ENCODE measurements around the gene HEXIM1. TPM values are rescaled to one million over a fixed set of nuclear protein-coding genes. Genes with fewer than 3 reads are reported as not detected.

HEXIM1 gene
- total RNA-seq, 2 experiments from 2014 or later = 24.9 to 25.4 TPM

DNA sequence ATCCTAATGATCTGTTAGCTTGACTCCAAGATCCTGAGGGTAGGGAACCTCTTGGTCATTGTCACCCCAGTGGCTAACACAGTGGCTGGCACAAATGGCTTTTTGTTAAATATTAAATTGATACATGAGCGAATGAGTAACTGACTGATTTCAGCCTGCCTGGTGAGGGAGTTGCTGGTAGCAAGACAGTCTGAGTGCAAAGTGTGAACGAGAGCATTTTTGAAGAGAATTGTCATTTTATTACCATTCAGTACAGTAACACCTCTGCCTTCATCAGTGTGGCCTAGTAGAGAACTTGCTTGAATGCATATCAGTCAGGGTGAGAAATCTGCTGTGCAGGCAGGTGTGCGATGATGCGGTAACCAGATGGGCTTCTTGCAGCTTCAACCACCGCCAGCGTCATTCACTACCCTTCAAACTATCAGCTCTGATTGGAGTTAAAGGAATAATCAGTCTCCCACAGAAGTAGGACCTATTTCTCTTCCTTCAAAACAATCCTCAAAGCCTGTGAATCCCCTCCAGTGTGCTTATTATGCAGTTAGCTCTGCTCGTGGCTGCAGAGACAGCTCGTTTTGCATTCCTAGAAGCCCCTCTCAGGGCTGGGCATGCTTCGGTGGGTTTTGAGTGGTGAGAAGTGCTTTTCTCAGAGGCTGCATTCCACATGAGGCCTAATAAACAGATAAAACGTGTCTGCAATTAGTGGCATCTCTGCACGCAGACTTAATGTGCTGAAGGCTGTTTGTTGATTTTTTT lies 42.4 kb downstream of the HEXIM1 start:
- Mint-ChIP-seq H3K36me3 (no peaks in the 10 kb centered on the region), H3K4me1 (ENCODE audit: low read depth) (no peaks in the 10 kb centered on the region), H3K27me3 (no peaks in the 10 kb centered on the region), H3K9me3 (no peaks in the 10 kb centered on the region), H3K27ac (no peak overlapping the region), H3K4me3 (no peak overlapping the region)
- no peak for DNase-seq
- CTCF ChIA-PET = interaction anchor here (4.3 kb wide), 1 partner anchor 55 kb away, joined by 27 read pairs; the partner anchor contains the start of gene ACBD4
- intact Hi-C loops (cut with micrococcal nuclease) = no loop called here
- POLR2A ChIA-PET = no interaction called here

GRCh38 chr17:45195424-45195823 lies 47.1 kb downstream of the HEXIM1 start:
- no peak overlapping the region for H3K4me3 Mint-ChIP-seq
- no peak overlapping the region for H3K27ac Mint-ChIP-seq
- no peaks in the 10 kb centered on the region for H3K36me3 Mint-ChIP-seq
- H3K9me3 Mint-ChIP-seq = no peaks in the 10 kb centered on the region
- CTCF ChIA-PET = interaction anchor here (0.8 to 10.6 kb wide), 6 partner anchors 23 to 96 kb away, joined by 3 to 335 read pairs (median 4); partner anchors contain the start of genes ACBD4, HEXIM1 and PLCD3
- POLR2A ChIA-PET = no interaction called here
- no peaks in the 10 kb centered on the region for H3K27me3 Mint-ChIP-seq
- intact Hi-C loops (cut with micrococcal nuclease) = no loop called here
- peaks cover 4% of the 10 kb centered on the region for H3K4me1 Mint-ChIP-seq (ENCODE audit: low read depth)
- no peak for DNase-seq

DNA sequence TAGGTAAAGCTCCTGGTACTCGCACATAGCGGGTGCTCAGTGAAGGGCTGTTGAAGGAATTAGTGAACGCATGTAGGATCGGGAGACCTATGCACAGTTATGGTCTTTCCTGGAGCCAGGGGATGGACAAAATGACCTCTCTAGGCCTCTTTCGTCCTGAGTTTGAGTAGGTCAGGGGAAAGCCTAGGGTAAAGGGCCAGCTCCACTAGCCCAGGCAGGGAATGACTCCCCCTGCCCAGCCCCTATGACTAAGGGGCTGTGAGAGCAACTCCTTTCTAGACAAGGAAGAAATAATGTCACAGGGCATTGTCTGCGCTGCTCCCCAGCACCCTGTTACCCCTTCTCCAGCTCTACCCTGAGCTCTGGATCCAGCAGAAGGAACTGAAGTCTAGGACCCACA lies 48.8 kb downstream of the HEXIM1 start:
- Mint-ChIP-seq H3K4me1 (ENCODE audit: low read depth) (peaks cover 4% of the 10 kb centered on the region), H3K9me3 (no peaks in the 10 kb centered on the region), H3K36me3 (no peaks in the 10 kb centered on the region), H3K4me3 (no peak overlapping the region), H3K27me3 (no peaks in the 10 kb centered on the region), H3K27ac (no peak overlapping the region)
- DNase-seq = no peak
- intact Hi-C loops (cut with micrococcal nuclease) = no loop called here
- CTCF ChIA-PET = interaction anchor here (0.6 to 10.6 kb wide), 39 partner anchors 8 to 422 kb away, joined by 3 to 335 read pairs (median 5); partner anchors contain the start of genes ACBD4, EFTUD2, HEXIM1 and HEXIM2
- POLR2A ChIA-PET = interaction anchor here (0.9 to 2.8 kb wide), 2 partner anchors 48 to 62 kb away, joined by 4 to 9 read pairs; partner anchors contain the start of gene ACBD4

- peak; percentile 93 for DNase-seq
- Mint-ChIP-seq H3K4me3 (no peak overlapping the region), H3K27me3 (no peaks in the 10 kb centered on the region), H3K9me3 (no peaks in the 10 kb centered on the region), H3K27ac (no peak overlapping the region), H3K36me3 (no peaks in the 10 kb centered on the region), H3K4me1 (ENCODE audit: low read depth) (peaks cover 4% of the 10 kb centered on the region)
- CTCF ChIA-PET = interaction anchor here (0.6 to 10.6 kb wide), 43 partner anchors 8 to 422 kb away, joined by 3 to 335 read pairs (median 4); partner anchors contain the start of genes ACBD4, EFTUD2, HEXIM1 and HEXIM2
- POLR2A ChIA-PET = interaction anchor here (0.9 to 2.8 kb wide), 2 partner anchors 49 to 62 kb away, joined by 4 to 9 read pairs; partner anchors contain the start of gene ACBD4
- intact Hi-C loops (cut with micrococcal nuclease) = loop anchor here (1.0 kb wide), 1 partner anchor 62 kb away; the partner anchor contains the start of gene ACBD4
These were observed 49.5 kb downstream of the HEXIM1 start for GRCh38 chr17:45197555-45198334.

DNA sequence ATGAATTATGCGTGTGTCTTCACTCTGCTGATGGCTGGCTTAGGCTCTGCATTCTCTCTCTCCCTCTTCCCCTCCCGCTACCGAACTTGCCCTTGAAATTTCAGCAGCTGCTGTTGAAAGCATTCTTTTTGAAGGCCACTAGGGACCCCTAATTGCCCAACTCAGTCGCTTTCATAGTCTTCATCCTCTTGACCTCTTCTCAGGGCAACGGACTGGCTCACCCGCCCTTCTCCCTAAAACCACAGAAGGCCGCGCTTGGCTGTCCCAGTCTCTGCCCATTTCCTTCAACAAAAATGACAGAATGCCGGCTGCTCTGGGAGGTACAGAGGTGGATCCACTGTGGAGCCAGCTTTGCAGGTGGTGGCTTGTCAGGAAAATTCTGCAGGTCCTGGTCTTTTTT lies 52.4 kb downstream of the HEXIM1 start:
- POLR2A ChIA-PET = interaction anchor here (1.2 kb wide), 1 partner anchor 11 kb away, joined by 4 read pairs; no protein-coding TSS in a partner anchor

GRCh38 chr17:45201457-45201856 lies 53.2 kb downstream of the HEXIM1 start:
- H3K27me3 Mint-ChIP-seq = no peaks in the 10 kb centered on the region
- DNase-seq = no peak
- CTCF ChIA-PET = interaction anchor here (1.4 to 10.6 kb wide), 3 partner anchors 15 to 65 kb away, joined by 3 to 335 read pairs (median 4); partner anchors contain the start of genes ACBD4 and PLCD3
- no peaks in the 10 kb centered on the region for H3K9me3 Mint-ChIP-seq
- POLR2A ChIA-PET = interaction anchor here (1.2 kb wide), 1 partner anchor 12 kb away, joined by 4 read pairs; no protein-coding TSS in a partner anchor
- intact Hi-C loops (cut with micrococcal nuclease) = no loop called here
- no peaks in the 10 kb centered on the region for H3K36me3 Mint-ChIP-seq
- H3K27ac Mint-ChIP-seq = no peak overlapping the region
- H3K4me1 Mint-ChIP-seq (ENCODE audit: low read depth) = peaks cover 4% of the 10 kb centered on the region
- no peak overlapping the region for H3K4me3 Mint-ChIP-seq

More for the DNA sequence above, 52.4 kb downstream of the HEXIM1 start:
- Mint-ChIP-seq H3K27ac (no peak overlapping the region), H3K9me3 (no peaks in the 10 kb centered on the region), H3K36me3 (no peaks in the 10 kb centered on the region), H3K4me1 (ENCODE audit: low read depth) (peaks cover 4% of the 10 kb centered on the region), H3K4me3 (no peak overlapping the region), H3K27me3 (no peaks in the 10 kb centered on the region)
- CTCF ChIA-PET = interaction anchor here (1.4 to 10.6 kb wide), 3 partner anchors 15 to 64 kb away, joined by 3 to 335 read pairs (median 4); partner anchors contain the start of genes ACBD4 and PLCD3
- intact Hi-C loops (cut with micrococcal nuclease) = no loop called here
- DNase-seq = no peak

Small RNAs within 50 kb of the gene (microRNA-seq; reads per million reads assigned to microRNA genes)
- gene MIR6784 (ENCODE audit: borderline microRNAs expressed, borderline number of aligned reads, borderline replicate concordance) = not detected

Other genes starting within 250 kb of the HEXIM1 start
- gene EFTUD2, start 249.0 kb upstream of the HEXIM1 start, total RNA-seq = 100 to 1,000 TPM; 162 to 171 TPM
- gene GFAP, start 233.0 kb upstream of the HEXIM1 start, total RNA-seq = not detected
- gene KIF18B, start 200.7 kb upstream of the HEXIM1 start, total RNA-seq = 10 to 100 TPM; 36.2 to 42.9 TPM
- gene C1QL1, start 180.2 kb upstream of the HEXIM1 start, total RNA-seq = under 1 TPM; 0.76 to 0.87 TPM
- 10 to 100 TPM; 32.0 to 34.0 TPM for gene DCAKD, start 96.8 kb upstream of the HEXIM1 start, total RNA-seq
- gene NMT1, start 87.2 kb upstream of the HEXIM1 start, total RNA-seq = 100 to 1,000 TPM; 158 TPM
- 1 to 10 TPM; 4.3 to 4.4 TPM for gene PLCD3, start 16.0 kb upstream of the HEXIM1 start, total RNA-seq
- gene ACBD4, start 12.8 kb upstream of the HEXIM1 start, total RNA-seq = 10 to 100 TPM; 12.5 to 13.8 TPM
- 1 to 10 TPM; 5.3 to 5.6 TPM for gene HEXIM2, start 13.4 kb downstream of the HEXIM1 start, total RNA-seq
- 100 to 1,000 TPM; 314 to 331 TPM for gene FMNL1, start 73.4 kb downstream of the HEXIM1 start, total RNA-seq
- gene SPATA32, start 113.6 kb downstream of the HEXIM1 start, total RNA-seq = under 1 TPM in 1 of 2 experiments, not detected in 1; 0.12 TPM
- 10 to 100 TPM; 62.9 to 65.0 TPM for gene MAP3K14, start 168.5 kb downstream of the HEXIM1 start, total RNA-seq